K562 (cell line): ENCODE results near the gene SMIM45.
A peak's percentile ranks its signal among the peaks of the same experiment; 100 is the strongest.

Experiments used
- ATAC-seq: fragments of 200-7000 bp; cut with Tn5 transposase; 3 replicates; pipeline ENCODE4 v1.9.1; 2020; ENCODE audit warnings: moderate library complexity
- BruUV-seq: library from RNA; stranded (reverse); fragments of 400-500 nt; replicated peaks from 2 replicates; lab custom pipeline; 2021; lab: Mats Ljungman, UMichigan
- CTCF ChIA-PET: fragments of 300-600 bp; formaldehyde crosslinking; extraction: SDS; loops from one replicate; lab custom pipeline; 2021; ENCODE audit warnings: low intra/inter-chr PET ratio; lab: Yijun Ruan, JAX
- POLR2A ChIA-PET: fragments of 300-600, 350-650 bp; sonication (Branson Sonifier 250); formaldehyde crosslinking; extraction: SDS; loops from one replicate; lab custom pipeline; 2021; ENCODE audit warnings: antibody characterized with exemption, inconsistent platforms; lab: Yijun Ruan, JAX
- DNase-seq, 4 experiments: peaks; one replicate each; pipeline versions ENCODE4 v3.0.0 to v3.0.0-alpha.2; 2011 to 2018; ENCODE audit warnings: low spot score in 3 of 4, mixed read lengths in 3 of 4; ENCODE audit errors: extremely low read depth in 1 of 4
- FAIRE-seq: peaks from 2 replicates; lab custom pipeline; 2011; peaks lifted over from hg19 to GRCh38; lab: Jason Lieb, UNC
- H2AFZ ChIP-seq: 2 replicates; pipeline ENCODE4 v1.6.0; 2011; ENCODE audit warnings: low read depth, low read length, control low read depth, inconsistent platforms
- H3K27ac ChIP-seq: fragments of 200-600 bp; 3 replicates; pipeline ENCODE4 v1.8.0; 2011; ENCODE audit warnings: low read depth, mild to moderate bottlenecking, control low read depth, inconsistent platforms, low read length, moderate library complexity, mixed read lengths; ENCODE audit errors: extremely low read depth
- H3K27me3 ChIP-seq, 2 experiments: fragments of 300-600 bp in 1 of 2; 2 replicates in 1 of 2; 3 replicates in 1 of 2; pipeline versions ENCODE4 v1.6.0 to v1.8.0; 2011; ENCODE audit warnings: inconsistent platforms in 2 of 2, low read length in 2 of 2, mild to moderate bottlenecking in 1 of 2, mixed read lengths in 1 of 2, moderate library complexity in 1 of 2; ENCODE audit not compliant: control insufficient read depth in 2 of 2, insufficient read depth in 2 of 2
- H3K36me3 ChIP-seq: fragments of 300-600 bp; 3 replicates; pipeline ENCODE4 v1.8.0; 2011; ENCODE audit warnings: mild to moderate bottlenecking, low read length, inconsistent platforms; ENCODE audit not compliant: control insufficient read depth, insufficient read depth
- H3K4me1 ChIP-seq, 2 experiments: fragments of 200-600 bp in 1 of 2; replicated peaks in 1 of 2; 2 replicates in 1 of 2; 3 replicates in 1 of 2; pipeline versions ENCODE4 v1.5.1 to v1.8.0; 2011; ENCODE audit warnings: inconsistent platforms in 2 of 2, low read length in 2 of 2, mild to moderate bottlenecking in 1 of 2, mixed read lengths in 1 of 2, moderate library complexity in 1 of 2; ENCODE audit not compliant: control insufficient read depth in 2 of 2, insufficient read depth in 2 of 2
- H3K4me2 ChIP-seq: 2 replicates; pipeline ENCODE4 v1.6.1; 2011; ENCODE audit warnings: low read length, control low read depth, inconsistent platforms, mixed read lengths; ENCODE audit not compliant: insufficient read depth
- H3K4me3 ChIP-seq: fragments of 200-600 bp; sonication (generic), shearing (Covaris generic); 2 replicates; pipeline ENCODE4 v1.5.1; 2016; ENCODE audit warnings: control low read depth, inconsistent platforms
- H3K79me2 ChIP-seq: fragments of 200-600 bp; 3 replicates; pipeline ENCODE4 v1.8.0; 2011; ENCODE audit warnings: low read length, inconsistent platforms; ENCODE audit not compliant: control insufficient read depth, insufficient read depth
- H3K9ac ChIP-seq, 2 experiments: 2 replicates each; pipeline versions ENCODE4 v1.6.0 to v1.6.1; 2011; ENCODE audit warnings: low read depth in 2 of 2, low read length in 2 of 2, control low read depth in 1 of 2, inconsistent platforms in 1 of 2, mild to moderate bottlenecking in 1 of 2, mixed read lengths in 1 of 2; ENCODE audit not compliant: insufficient read depth in 1 of 2
- H3K9me1 ChIP-seq: one replicate; pipeline ENCODE4 v1.6.0; 2011; ENCODE audit warnings: inconsistent platforms, mild to moderate bottlenecking, low read length, moderate library complexity; ENCODE audit not compliant: control insufficient read depth, insufficient read depth
- H3K9me3 ChIP-seq: replicated peaks from 2 replicates; pipeline ENCODE4 v1.5.1; 2011; ENCODE audit warnings: low read depth, low read length, inconsistent platforms; ENCODE audit not compliant: control insufficient read depth, insufficient read depth
- H4K20me1 ChIP-seq: replicated peaks from 2 replicates; pipeline ENCODE4 v1.6.1; 2011; ENCODE audit warnings: low read length, inconsistent platforms, mixed read lengths; ENCODE audit not compliant: control insufficient read depth, insufficient read depth
- ASH1L ChIP-seq: fragments of 450-650 bp; IDR thresholded peaks from 2 replicates; pipeline ENCODE4 v1.6.1; 2018; ENCODE audit warnings: borderline replicate concordance, mild to moderate bottlenecking, low read depth; ENCODE audit not compliant: partially characterized antibody
- BMI1 ChIP-seq: fragments of 150-350 bp; IDR thresholded peaks from 2 replicates; pipeline ENCODE4 v1.6.1; 2014; ENCODE audit warnings: low read length
- CBX2 ChIP-seq: fragments of 200-600 bp; sonication (generic); IDR thresholded peaks from one replicate; pipeline ENCODE4 v1.6.1; 2012; ENCODE audit warnings: mild to moderate bottlenecking, low read length, inconsistent platforms; ENCODE audit not compliant: insufficient read depth, poor library complexity, severe bottlenecking
- POLR2AphosphoS5 ChIP-seq: IDR thresholded peaks from 2 replicates; pipeline ENCODE4 v1.6.1; 2011; ENCODE audit warnings: mild to moderate bottlenecking, low read depth, low read length, moderate library complexity; ENCODE audit not compliant: control insufficient read depth, insufficient read depth
- RBFOX2 ChIP-seq: fragments of 200-400 bp; formaldehyde crosslinking; IDR thresholded peaks from 2 replicates; pipeline ENCODE4 v1.6.1; 2017; ENCODE audit warnings: low read depth, mild to moderate bottlenecking, low read length, moderate library complexity
- ZNF263 ChIP-seq: sonication (generic); formaldehyde crosslinking; IDR thresholded peaks from 2 replicates; pipeline ENCODE4 v1.8.0; 2022; ENCODE audit warnings: mild to moderate bottlenecking, missing genetic modification reagents, borderline replicate concordance
- ZNF764 ChIP-seq: fragments of 250-450 bp; sonication (Bioruptor Pico); IDR thresholded peaks from 2 replicates; pipeline ENCODE4 v1.4.0; 2020; ENCODE audit warnings: low read depth, mild to moderate bottlenecking, moderate library complexity
- WGBS: fragments of 100-300 bp; shearing (Covaris generic); methylation state at CpG from one replicate; pipeline ENCODE4 v1.1.6; 2016; ENCODE audit warnings: low coverage, mixed read lengths; ENCODE audit not compliant: insufficient coverage; ENCODE audit errors: missing lambda C conversion rate; 5-methylcytosine and 5-hydroxymethylcytosine counted together
- in situ Hi-C: fragments of 300-500 bp; cut with MboI; formaldehyde crosslinking; loops from 4 replicates; pipeline ENCODE4 v1.15.0; 2018; ENCODE audit warnings: inconsistent platforms, mixed read lengths
- intact Hi-C: fragments of 100-400 bp; cut with micrococcal nuclease; formaldehyde crosslinking; loops from 2 replicates; pipeline ENCODE4 v1.14.2; 2022
- TF ChIP-seq, protein P1 (sequence below): fragments of 250-450 bp; sonication (Bioruptor Pico); IDR thresholded peaks from 2 replicates; pipeline ENCODE4 v1.4.0; 2020

SMIM45 gene

DNA sequence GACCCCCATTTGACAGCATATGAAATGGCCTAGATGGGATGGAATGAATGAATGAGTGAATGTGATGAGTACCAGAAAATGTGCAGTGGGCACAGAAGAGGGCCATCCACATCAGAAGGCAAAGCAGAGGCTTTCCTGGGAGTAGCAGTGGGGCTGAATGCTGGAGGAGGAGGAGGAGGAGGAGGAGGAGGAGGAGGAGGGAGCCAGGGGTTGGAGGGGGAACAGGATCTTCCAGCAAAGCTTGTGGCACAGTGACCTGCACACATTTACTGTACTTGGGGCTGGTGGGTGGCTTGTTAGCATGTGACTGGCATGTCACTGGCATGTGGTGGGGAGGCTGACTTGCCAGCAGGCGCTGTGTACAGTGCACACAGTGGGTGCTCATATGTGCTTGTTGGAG, 26.8 kb downstream of the SMIM45 start:
- Histone ChIP-seq H3K9me3 (no peaks in the 10 kb centered on the region), H2AFZ (no peak overlapping the region), H3K4me3 (no peak overlapping the region), H3K9me1 (no peaks in the 10 kb centered on the region), H4K20me1 (no peaks in the 10 kb centered on the region), H3K27ac (no peak overlapping the region)
- in situ Hi-C loops: no loop called here
- WGBS: 0% methylated on average over 1 of the region's 1 CpG
- ChIA-PET CTCF (no interaction called here), POLR2A (interaction anchor here (0.9 kb wide), 1 partner anchor 17 kb away, joined by 4 read pairs; no protein-coding TSS in a partner anchor)
- TF ChIP-seq ASH1L (no peak), ZNF263 (CRISPR knock-in tag) (peak; percentile 60; the same call in 1 of the 2 replicates)
- TF ChIP-seq, all 486 proteins: peak for 1
- ATAC-seq: no peak
- peaks cover 9 to 52% of the 10 kb centered on the region in 2 experiments; a peak in 4 of 5 replicates for H3K27me3 ChIP-seq
- H3K4me2 ChIP-seq: no peak overlapping the region
- H3K36me3 ChIP-seq: no peaks in the 10 kb centered on the region
- H3K9ac ChIP-seq: no peak overlapping the region
- no peaks in the 10 kb centered on the region for H3K79me2 ChIP-seq
- no TSS peak for BruUV-seq
- intact Hi-C loops: no loop called here
- no peak for FAIRE-seq
- H3K4me1 ChIP-seq: peaks cover 0 to 11% of the 10 kb centered on the region in 2 experiments; a peak in 2 of 5 replicates
- no peak for DNase-seq

DNA sequence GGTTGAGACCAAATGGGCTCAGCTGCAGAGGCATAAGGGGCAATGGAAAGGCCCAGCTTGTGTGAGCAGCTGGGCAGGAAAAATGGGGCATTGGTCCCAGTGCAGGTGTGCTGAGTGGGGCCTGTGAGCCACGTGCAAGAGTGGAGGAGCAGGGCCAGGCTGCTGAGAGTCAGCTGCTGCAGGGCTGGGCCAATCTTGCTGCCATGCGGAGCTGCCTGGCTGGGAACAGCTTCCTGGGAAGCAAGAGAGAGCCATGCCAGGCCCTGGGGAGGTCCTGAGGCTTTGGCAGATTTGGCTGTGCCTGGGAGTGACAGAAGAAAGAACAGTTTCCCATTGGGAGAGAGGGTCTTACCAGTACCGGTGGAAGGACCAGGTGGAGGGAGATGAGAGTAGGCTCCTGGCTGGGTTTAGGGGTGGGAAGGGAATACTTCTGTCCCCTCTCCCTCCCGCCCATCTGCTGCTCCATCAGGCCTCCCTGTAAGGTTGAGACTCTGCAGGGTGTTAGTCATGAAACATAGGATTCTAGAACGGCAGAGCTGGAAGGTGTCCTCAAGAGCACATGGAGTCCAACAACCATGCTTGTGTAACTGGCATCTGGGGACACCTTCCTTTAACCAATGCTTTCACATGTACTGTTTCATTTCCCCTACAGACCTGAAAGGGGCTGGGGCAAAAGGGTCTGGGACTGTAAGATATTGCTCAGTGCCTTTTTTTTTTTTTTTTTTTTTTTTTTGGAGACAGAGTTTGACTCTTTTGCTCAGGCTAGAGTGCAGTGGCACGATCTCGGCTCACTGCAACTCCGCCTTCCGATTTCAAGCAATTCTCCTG, 27.7 kb downstream of the SMIM45 start:
- Histone ChIP-seq H3K4me1 (peaks cover 0 to 11% of the 10 kb centered on the region in 2 experiments; a peak in 2 of 5 replicates), H3K4me3 (no peak overlapping the region), H3K27ac (no peak overlapping the region), H3K9me1 (no peaks in the 10 kb centered on the region), H3K79me2 (no peaks in the 10 kb centered on the region), H4K20me1 (no peaks in the 10 kb centered on the region), H3K9me3 (no peaks in the 10 kb centered on the region), H3K27me3 (peaks cover 9 to 52% of the 10 kb centered on the region in 2 experiments; a peak in 4 of 5 replicates), H3K36me3 (no peaks in the 10 kb centered on the region), H3K4me2 (no peak overlapping the region), H3K9ac (no peak overlapping the region; a peak in 1 of 4 replicates), H2AFZ (no peak overlapping the region)
- POLR2A ChIA-PET: interaction anchor here (0.5 kb wide), 1 partner anchor 34 kb away, joined by 3 read pairs; no protein-coding TSS in a partner anchor
- no TSS peak for BruUV-seq
- FAIRE-seq (no peak), DNase-seq (no peak), ATAC-seq (no peak)
- 13% methylated on average over 7 of the region's 9 CpGs for WGBS
- CTCF ChIA-PET: no interaction called here
- in situ Hi-C loops: no loop called here
- intact Hi-C loops: no loop called here
- TF ChIP-seq RBFOX2 (no peak), ZNF764 (CRISPR knock-in tag) (no peak), POLR2AphosphoS5 (no peak), CBX2 (no peak), BMI1 (no peak)
- TF ChIP-seq, protein P1, sequence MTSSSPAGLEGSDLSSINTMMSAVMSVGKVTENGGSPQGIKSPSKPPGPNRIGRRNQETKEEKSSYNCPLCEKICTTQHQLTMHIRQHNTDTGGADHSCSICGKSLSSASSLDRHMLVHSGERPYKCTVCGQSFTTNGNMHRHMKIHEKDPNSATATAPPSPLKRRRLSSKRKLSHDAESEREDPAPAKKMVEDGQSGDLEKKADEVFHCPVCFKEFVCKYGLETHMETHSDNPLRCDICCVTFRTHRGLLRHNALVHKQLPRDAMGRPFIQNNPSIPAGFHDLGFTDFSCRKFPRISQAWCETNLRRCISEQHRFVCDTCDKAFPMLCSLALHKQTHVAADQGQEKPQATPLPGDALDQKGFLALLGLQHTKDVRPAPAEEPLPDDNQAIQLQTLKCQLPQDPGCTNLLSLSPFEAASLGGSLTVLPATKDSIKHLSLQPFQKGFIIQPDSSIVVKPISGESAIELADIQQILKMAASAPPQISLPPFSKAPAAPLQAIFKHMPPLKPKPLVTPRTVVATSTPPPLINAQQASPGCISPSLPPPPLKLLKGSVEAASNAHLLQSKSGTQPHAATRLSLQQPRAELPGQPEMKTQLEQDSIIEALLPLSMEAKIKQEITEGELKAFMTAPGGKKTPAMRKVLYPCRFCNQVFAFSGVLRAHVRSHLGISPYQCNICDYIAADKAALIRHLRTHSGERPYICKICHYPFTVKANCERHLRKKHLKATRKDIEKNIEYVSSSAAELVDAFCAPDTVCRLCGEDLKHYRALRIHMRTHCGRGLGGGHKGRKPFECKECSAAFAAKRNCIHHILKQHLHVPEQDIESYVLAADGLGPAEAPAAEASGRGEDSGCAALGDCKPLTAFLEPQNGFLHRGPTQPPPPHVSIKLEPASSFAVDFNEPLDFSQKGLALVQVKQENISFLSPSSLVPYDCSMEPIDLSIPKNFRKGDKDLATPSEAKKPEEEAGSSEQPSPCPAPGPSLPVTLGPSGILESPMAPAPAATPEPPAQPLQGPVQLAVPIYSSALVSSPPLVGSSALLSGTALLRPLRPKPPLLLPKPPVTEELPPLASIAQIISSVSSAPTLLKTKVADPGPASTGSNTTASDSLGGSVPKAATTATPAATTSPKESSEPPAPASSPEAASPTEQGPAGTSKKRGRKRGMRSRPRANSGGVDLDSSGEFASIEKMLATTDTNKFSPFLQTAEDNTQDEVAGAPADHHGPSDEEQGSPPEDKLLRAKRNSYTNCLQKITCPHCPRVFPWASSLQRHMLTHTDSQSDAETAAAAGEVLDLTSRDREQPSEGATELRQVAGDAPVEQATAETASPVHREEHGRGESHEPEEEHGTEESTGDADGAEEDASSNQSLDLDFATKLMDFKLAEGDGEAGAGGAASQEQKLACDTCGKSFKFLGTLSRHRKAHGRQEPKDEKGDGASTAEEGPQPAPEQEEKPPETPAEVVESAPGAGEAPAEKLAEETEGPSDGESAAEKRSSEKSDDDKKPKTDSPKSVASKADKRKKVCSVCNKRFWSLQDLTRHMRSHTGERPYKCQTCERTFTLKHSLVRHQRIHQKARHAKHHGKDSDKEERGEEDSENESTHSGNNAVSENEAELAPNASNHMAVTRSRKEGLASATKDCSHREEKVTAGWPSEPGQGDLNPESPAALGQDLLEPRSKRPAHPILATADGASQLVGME (CRISPR knock-in tag): no peak
